IMR-90 (cell line): ENCODE data around the gene SERPINA9. TPM values are rescaled to one million over a fixed set of nuclear protein-coding genes. Genes with fewer than 3 reads are reported as not detected.

Source experiments
- ATAC-seq: fragments of 200-7000 bp; cut with Tn5 transposase; 2 replicates; pipeline ENCODE4 v1.9.1; 2020; ENCODE audit warnings: low read depth, mild to moderate bottlenecking, moderate library complexity
- BruUV-seq: library from RNA; stranded (reverse); fragments of 400-500 nt; replicated peaks from 2 replicates; lab custom pipeline; 2021; lab: Mats Ljungman, UMichigan
- CTCF ChIA-PET: fragments of 300-600 bp; formaldehyde crosslinking; extraction: SDS; loops from one replicate; lab custom pipeline; 2021; ENCODE audit warnings: antibody characterized with exemption; lab: Yijun Ruan, JAX
- POLR2A ChIA-PET: fragments of 300-600 bp; sonication (Branson Sonifier 250); formaldehyde crosslinking; loops from one replicate; lab custom pipeline; 2022; ENCODE audit warnings: antibody characterized with exemption; ENCODE audit not compliant: unreplicated experiment; lab: Charles Lee
- DNase-seq: peaks from one replicate; pipeline ENCODE4 v3.0.0; 2013
- H2AFZ ChIP-seq: replicated peaks from 2 replicates; pipeline ENCODE3; 2013; ENCODE audit warnings: low read length, mild to moderate bottlenecking; ENCODE audit not compliant: poor library complexity
- H2AK5ac ChIP-seq: 2 replicates; pipeline ENCODE4 v1.6.1; 2013; ENCODE audit warnings: low read depth, low read length, inconsistent platforms
- H2AK9ac ChIP-seq: replicated peaks from 2 replicates; pipeline ENCODE3; 2013; ENCODE audit warnings: mild to moderate bottlenecking, low read depth, low read length, moderate library complexity; ENCODE audit not compliant: poor library complexity
- H2BK120ac ChIP-seq: 2 replicates; pipeline ENCODE4 v1.6.1; 2013; ENCODE audit warnings: low read depth, low read length, inconsistent platforms
- H2BK15ac ChIP-seq: 3 replicates; pipeline ENCODE4 v1.6.1; 2013; ENCODE audit warnings: low read depth, low read length, inconsistent platforms
- H2BK20ac ChIP-seq: 2 replicates; pipeline ENCODE4 v1.6.1; 2013; ENCODE audit warnings: low read depth, mild to moderate bottlenecking, inconsistent platforms, low read length, moderate library complexity
- H2BK5ac ChIP-seq: 2 replicates; pipeline ENCODE4 v1.6.1; 2013; ENCODE audit warnings: mild to moderate bottlenecking, low read depth, low read length, inconsistent platforms; ENCODE audit not compliant: poor library complexity, severe bottlenecking
- H3K14ac ChIP-seq: replicated peaks from 2 replicates; pipeline ENCODE4 v1.6.1; 2013; ENCODE audit warnings: low read depth, low read length, inconsistent platforms
- H3K18ac ChIP-seq: 2 replicates; pipeline ENCODE4 v1.6.1; 2013; ENCODE audit warnings: low read depth, low read length, control low read depth
- H3K23ac ChIP-seq: 2 replicates; pipeline ENCODE4 v1.6.1; 2013; ENCODE audit warnings: low read depth, low read length, inconsistent platforms
- H3K27ac ChIP-seq: 2 replicates; pipeline ENCODE4 v1.5.1; 2013; ENCODE audit warnings: mild to moderate bottlenecking, control low read depth, low read length; ENCODE audit not compliant: insufficient read depth
- H3K27me3 ChIP-seq: 2 replicates; pipeline ENCODE4 v1.6.1; 2013; ENCODE audit warnings: low read length; ENCODE audit not compliant: control insufficient read depth, insufficient read depth
- H3K36me3 ChIP-seq: 2 replicates; pipeline ENCODE4 v1.6.1; 2013; ENCODE audit warnings: low read length, mixed read lengths; ENCODE audit not compliant: control insufficient read depth, insufficient read depth
- H3K4ac ChIP-seq: 2 replicates; pipeline ENCODE4 v1.6.1; 2013; ENCODE audit warnings: low read depth, low read length, inconsistent platforms
- H3K4me1 ChIP-seq: 2 replicates; pipeline ENCODE4 v1.6.1; 2013; ENCODE audit warnings: low read length, mixed read lengths; ENCODE audit not compliant: control insufficient read depth, insufficient read depth
- H3K4me2 ChIP-seq: 2 replicates; pipeline ENCODE4 v1.6.1; 2013; ENCODE audit warnings: low read depth, mild to moderate bottlenecking, control low read depth, low read length, moderate library complexity
- H3K4me3 ChIP-seq: 2 replicates; pipeline ENCODE4 v1.5.1; 2013; ENCODE audit warnings: low read depth, mild to moderate bottlenecking, control low read depth, low read length, moderate library complexity; ENCODE audit not compliant: insufficient read depth
- H3K56ac ChIP-seq: 2 replicates; pipeline ENCODE4 v1.6.1; 2013; ENCODE audit warnings: low read length, inconsistent platforms; ENCODE audit not compliant: insufficient read depth; ENCODE audit errors: extremely low read depth
- H3K79me1 ChIP-seq, 2 experiments: 2 replicates each; pipeline ENCODE4 v1.6.1; 2013; ENCODE audit warnings: low read length in 2 of 2, inconsistent platforms in 1 of 2, low read depth in 1 of 2
- H3K9ac ChIP-seq: 2 replicates; pipeline ENCODE4 v1.6.1; 2013; ENCODE audit warnings: low read depth, low read length, control low read depth
- H3K9me1 ChIP-seq: 2 replicates; pipeline ENCODE4 v1.6.1; 2013; ENCODE audit warnings: low read length, inconsistent platforms; ENCODE audit not compliant: insufficient read depth
- H3K9me3 ChIP-seq: 2 replicates; pipeline ENCODE4 v1.6.1; 2013; ENCODE audit warnings: low read length; ENCODE audit not compliant: control insufficient read depth, insufficient read depth
- H4K20me1 ChIP-seq: 2 replicates; pipeline ENCODE4 v1.6.1; 2013; ENCODE audit warnings: low read length, inconsistent platforms; ENCODE audit not compliant: insufficient read depth
- H4K5ac ChIP-seq: 2 replicates; pipeline ENCODE4 v1.6.1; 2013; ENCODE audit warnings: mild to moderate bottlenecking, low read depth, low read length, control low read depth
- H4K8ac ChIP-seq, 2 experiments: 2 replicates each; pipeline ENCODE4 v1.6.1; 2013; ENCODE audit warnings: low read depth in 2 of 2, low read length in 2 of 2, control low read depth in 1 of 2, inconsistent platforms in 1 of 2
- H4K91ac ChIP-seq: 2 replicates; pipeline ENCODE4 v1.6.1; 2013; ENCODE audit warnings: low read depth, low read length, inconsistent platforms; ENCODE audit not compliant: insufficient read depth
- BHLHE40 ChIP-seq: fragments of 150-350 bp; IDR thresholded peaks from 2 replicates; pipeline ENCODE4 v1.6.1; 2016; ENCODE audit warnings: mild to moderate bottlenecking, low read depth, low read length
- CEBPB ChIP-seq: IDR thresholded peaks from 2 replicates; pipeline ENCODE4 v1.6.1; 2012; ENCODE audit warnings: low read depth, low read length, improper control_type of control experiment
- CHD1 ChIP-seq: IDR thresholded peaks from 2 replicates; pipeline ENCODE4 v1.6.1; 2012; ENCODE audit warnings: low read depth, low read length, improper control_type of control experiment
- FOS ChIP-seq: fragments of 150-350 bp; IDR thresholded peaks from 2 replicates; pipeline ENCODE4 v1.6.1; 2016; ENCODE audit warnings: low read depth, low read length
- MAFK ChIP-seq: IDR thresholded peaks from 2 replicates; pipeline ENCODE4 v1.6.1; 2012; ENCODE audit warnings: low read depth, low read length, improper control_type of control experiment
- MAZ ChIP-seq: IDR thresholded peaks from 2 replicates; pipeline ENCODE4 v1.6.1; 2012; ENCODE audit warnings: low read depth, mild to moderate bottlenecking, low read length, improper control_type of control experiment, moderate library complexity, borderline replicate concordance
- MXI1 ChIP-seq: IDR thresholded peaks from 2 replicates; pipeline ENCODE4 v1.6.1; 2012; ENCODE audit warnings: low read depth, mild to moderate bottlenecking, low read length, moderate library complexity, borderline replicate concordance
- NFE2L2 ChIP-seq: fragments of 150-350 bp; IDR thresholded peaks from 2 replicates; pipeline ENCODE4 v1.6.1; 2016; ENCODE audit warnings: low read depth, mild to moderate bottlenecking, low read length
- POLR2A ChIP-seq: IDR thresholded peaks from 2 replicates; pipeline ENCODE4 v1.6.1; 2012; ENCODE audit warnings: mild to moderate bottlenecking, low read depth, low read length
- RAD21 ChIP-seq: IDR thresholded peaks from 2 replicates; pipeline ENCODE4 v1.6.1; 2012; ENCODE audit warnings: low read length, improper control_type of control experiment
- RCOR1 ChIP-seq: IDR thresholded peaks from 2 replicates; pipeline ENCODE4 v1.6.1; 2012; ENCODE audit warnings: mild to moderate bottlenecking, low read length, improper control_type of control experiment; ENCODE audit not compliant: insufficient replicate concordance
- RFX5 ChIP-seq: IDR thresholded peaks from 2 replicates; pipeline ENCODE4 v1.8.0; 2012; ENCODE audit warnings: low read depth, mild to moderate bottlenecking, low read length, moderate library complexity
- SMC3 ChIP-seq: fragments of 150-350 bp; IDR thresholded peaks from 2 replicates; pipeline ENCODE4 v1.6.1; 2016; ENCODE audit warnings: low read depth, mild to moderate bottlenecking, antibody characterized with exemption, low read length, moderate library complexity
- WGBS, 2 experiments: methylation state at CpG; one replicate each; pipeline versions ENCODE4 v1.1.5 to v1.1.7; 2013; ENCODE audit warnings: missing lambda C conversion rate in 2 of 2; ENCODE audit not compliant: insufficient read length in 1 of 2; ENCODE audit errors: extremely low coverage in 2 of 2; 5-methylcytosine and 5-hydroxymethylcytosine counted together
- dilution Hi-C: fragments of 300-500 bp; cut with HindIII; formaldehyde crosslinking; loops from one replicate; pipeline ENCODE4 v1.14.3; 2018; ENCODE audit warnings: low sequenced_read_pairs; ENCODE audit not compliant: unreplicated experiment
- in situ Hi-C: fragments of 300-500 bp; cut with MboI; formaldehyde crosslinking; loops from 3 replicates; pipeline ENCODE4 v1.14.3; 2019; ENCODE audit warnings: low sequenced_read_pairs, inconsistent platforms, mixed read lengths
- intact Hi-C: fragments of 100-400 bp; cut with micrococcal nuclease; formaldehyde crosslinking; loops from 2 replicates; pipeline ENCODE4 v1.10.0; 2022
- polyA plus RNA-seq, 3 experiments: library from polyadenylated mRNA; depleted of rRNA; stranded (reverse); fragments of >200 nt; gene quantifications; 2 replicates each; pipeline ENCODE4 v1.2.3, GENCODE V29; 2012; ENCODE audit warnings: low replicate concordance in 1 of 3
- total RNA-seq: library from RNA; depleted of rRNA; stranded (reverse); fragments of >200 nt; gene quantifications from 2 replicates; pipeline ENCODE4 v1.2.3, GENCODE V29; 2012
- TF ChIP-seq, protein P1 (sequence below): fragments of 150-350 bp; IDR thresholded peaks from 2 replicates; pipeline ENCODE4 v1.6.1; 2016; ENCODE audit warnings: low read depth, mild to moderate bottlenecking, low read length, moderate library complexity, borderline replicate concordance
- TF ChIP-seq, protein P2 (sequence below): conservative IDR thresholded peaks from 2 replicates; pipeline ENCODE4 v1.5.1; 2012; ENCODE audit warnings: mild to moderate bottlenecking, low read depth, low read length, improper control_type of control experiment
- TF ChIP-seq, protein P3 (sequence below): fragments of 150-350 bp; IDR thresholded peaks from 2 replicates; pipeline ENCODE4 v1.6.1; 2017; ENCODE audit warnings: mild to moderate bottlenecking, antibody characterized with exemption, low read length, low read depth

SERPINA9 gene
- total and polyA plus RNA-seq, 2 of the 4 experiments (the other 2 are of a cell fraction): 0.09 to 0.18 TPM

DNA sequence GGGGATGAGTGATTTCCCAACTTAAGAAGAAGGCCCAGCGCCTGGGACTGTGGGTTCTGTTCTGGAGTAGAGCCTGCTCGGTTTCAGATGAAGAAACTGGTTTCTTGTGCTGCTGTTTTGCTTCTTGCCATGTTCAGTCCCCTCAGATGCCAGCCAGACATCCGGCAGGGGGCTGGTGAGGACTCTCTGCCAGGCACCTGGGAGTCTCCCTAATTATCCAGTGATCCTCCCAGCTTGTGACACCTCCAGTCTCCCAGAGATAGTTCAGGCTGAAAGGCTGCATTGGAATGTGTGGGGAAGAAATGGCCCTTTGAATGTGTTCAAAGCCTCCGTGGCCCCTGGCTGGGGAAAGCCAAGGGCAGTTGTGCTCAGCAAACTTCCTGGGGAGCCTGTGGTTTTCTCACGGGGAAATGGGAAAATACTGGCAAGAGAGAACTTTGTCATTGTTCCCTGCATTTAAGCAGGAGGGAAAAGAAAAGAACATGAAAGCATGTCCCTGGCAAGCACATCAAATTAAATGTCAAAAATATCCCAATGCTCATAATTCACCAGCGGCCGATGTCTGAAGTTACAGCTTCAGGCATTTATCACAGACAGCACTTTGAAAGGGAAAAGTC is 41.8 kb upstream of the SERPINA9 start:
- Histone ChIP-seq H2BK15ac (no peak overlapping the region), H4K91ac (no peak overlapping the region), H2BK5ac (no peak overlapping the region), H3K36me3 (no peaks in the 10 kb centered on the region), H4K8ac (no peak overlapping the region), H3K27me3 (no peaks in the 10 kb centered on the region; the same call in 1 of the 2 replicates), H2AFZ (no peak overlapping the region), H4K20me1 (no peaks in the 10 kb centered on the region), H3K4me2 (no peak overlapping the region), H3K9me1 (no peaks in the 10 kb centered on the region), H3K56ac (no peak overlapping the region), H4K5ac (no peak overlapping the region), H2BK120ac (no peak overlapping the region), H3K23ac (no peak overlapping the region), H3K4me3 (no peak overlapping the region), H3K27ac (no peak overlapping the region), H3K14ac (no peak overlapping the region), H3K9ac (no peak overlapping the region), H3K4ac (no peak overlapping the region), H2AK9ac (no peak overlapping the region), H2BK20ac (no peak overlapping the region), H3K18ac (no peak overlapping the region), H2AK5ac (no peak overlapping the region), H3K79me1 (no peaks in the 10 kb centered on the region), H3K9me3 (peaks cover 2% of the 10 kb centered on the region), H3K4me1 (no peaks in the 10 kb centered on the region)
- ATAC-seq (no peak), DNase-seq (no peak)
- BruUV-seq: no TSS peak
- TF ChIP-seq MXI1 (no peak), MAZ (no peak), CEBPB (no peak), BHLHE40 (no peak), RCOR1 (no peak), CHD1 (no peak), RAD21 (no peak), RFX5 (no peak), SMC3 (no peak), NFE2L2 (no peak), MAFK (no peak), POLR2A (no peak), FOS (no peak)
- TF ChIP-seq, protein P1, sequence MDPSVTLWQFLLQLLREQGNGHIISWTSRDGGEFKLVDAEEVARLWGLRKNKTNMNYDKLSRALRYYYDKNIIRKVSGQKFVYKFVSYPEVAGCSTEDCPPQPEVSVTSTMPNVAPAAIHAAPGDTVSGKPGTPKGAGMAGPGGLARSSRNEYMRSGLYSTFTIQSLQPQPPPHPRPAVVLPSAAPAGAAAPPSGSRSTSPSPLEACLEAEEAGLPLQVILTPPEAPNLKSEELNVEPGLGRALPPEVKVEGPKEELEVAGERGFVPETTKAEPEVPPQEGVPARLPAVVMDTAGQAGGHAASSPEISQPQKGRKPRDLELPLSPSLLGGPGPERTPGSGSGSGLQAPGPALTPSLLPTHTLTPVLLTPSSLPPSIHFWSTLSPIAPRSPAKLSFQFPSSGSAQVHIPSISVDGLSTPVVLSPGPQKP: no peak
- TF ChIP-seq, protein P2, sequence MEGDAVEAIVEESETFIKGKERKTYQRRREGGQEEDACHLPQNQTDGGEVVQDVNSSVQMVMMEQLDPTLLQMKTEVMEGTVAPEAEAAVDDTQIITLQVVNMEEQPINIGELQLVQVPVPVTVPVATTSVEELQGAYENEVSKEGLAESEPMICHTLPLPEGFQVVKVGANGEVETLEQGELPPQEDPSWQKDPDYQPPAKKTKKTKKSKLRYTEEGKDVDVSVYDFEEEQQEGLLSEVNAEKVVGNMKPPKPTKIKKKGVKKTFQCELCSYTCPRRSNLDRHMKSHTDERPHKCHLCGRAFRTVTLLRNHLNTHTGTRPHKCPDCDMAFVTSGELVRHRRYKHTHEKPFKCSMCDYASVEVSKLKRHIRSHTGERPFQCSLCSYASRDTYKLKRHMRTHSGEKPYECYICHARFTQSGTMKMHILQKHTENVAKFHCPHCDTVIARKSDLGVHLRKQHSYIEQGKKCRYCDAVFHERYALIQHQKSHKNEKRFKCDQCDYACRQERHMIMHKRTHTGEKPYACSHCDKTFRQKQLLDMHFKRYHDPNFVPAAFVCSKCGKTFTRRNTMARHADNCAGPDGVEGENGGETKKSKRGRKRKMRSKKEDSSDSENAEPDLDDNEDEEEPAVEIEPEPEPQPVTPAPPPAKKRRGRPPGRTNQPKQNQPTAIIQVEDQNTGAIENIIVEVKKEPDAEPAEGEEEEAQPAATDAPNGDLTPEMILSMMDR: no peak
- TF ChIP-seq, protein P3, sequence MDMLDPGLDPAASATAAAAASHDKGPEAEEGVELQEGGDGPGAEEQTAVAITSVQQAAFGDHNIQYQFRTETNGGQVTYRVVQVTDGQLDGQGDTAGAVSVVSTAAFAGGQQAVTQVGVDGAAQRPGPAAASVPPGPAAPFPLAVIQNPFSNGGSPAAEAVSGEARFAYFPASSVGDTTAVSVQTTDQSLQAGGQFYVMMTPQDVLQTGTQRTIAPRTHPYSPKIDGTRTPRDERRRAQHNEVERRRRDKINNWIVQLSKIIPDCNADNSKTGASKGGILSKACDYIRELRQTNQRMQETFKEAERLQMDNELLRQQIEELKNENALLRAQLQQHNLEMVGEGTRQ: no peak
- in situ Hi-C loops (no loop called here), dilution Hi-C loops (no loop called here), intact Hi-C loops (no loop called here)
- WGBS, 2 experiments: no CpG with 5 or more reads among the region's 7 CpGs
- ChIA-PET POLR2A (no interaction called here), CTCF (interaction anchor here (0.5 kb wide), 1 partner anchor 93 kb away, joined by 8 read pairs; no protein-coding TSS in a partner anchor)
